Testis (tissue), 3 donors: ENCODE data around the gene ADAMTSL5. TPM values are rescaled to one million over a fixed set of nuclear protein-coding genes. Genes with fewer than 3 reads are reported as not detected.
A peak's percentile ranks its signal among the peaks of the same experiment; 100 is the strongest.
"Not testable (repeated sequence)": the region's sequence is repeated elsewhere in the genome, so short reads cannot be mapped to it uniquely, and the experiment has no call there.

Experiments used
- DNase-seq: peaks from one replicate; pipeline ENCODE4 v3.0.0-alpha.2; 2019
- H3K27ac ChIP-seq, 2 donors: fragments of 200-600 bp; sonication (generic); one replicate each; pipeline ENCODE4 v1.5.1; 2019
- H3K27me3 ChIP-seq: fragments of 200-600 bp; sonication (generic); one replicate; pipeline ENCODE4 v1.5.1; 2019
- H3K36me3 ChIP-seq: fragments of 200-600 bp; sonication (generic); one replicate; pipeline ENCODE4 v1.5.1; 2017; ENCODE audit warnings: low read depth; ENCODE audit errors: missing control alignments
- H3K4me1 ChIP-seq: fragments of 200-600 bp; sonication (generic); one replicate; pipeline ENCODE4 v1.5.1; 2019
- H3K4me3 ChIP-seq, 2 donors: fragments of 200-600 bp; sonication (generic); one replicate each; pipeline ENCODE4 v1.5.1; 2017 to 2019
- H3K9me3 ChIP-seq: fragments of 200-600 bp; sonication (generic); one replicate; pipeline ENCODE4 v1.5.1; 2017
- POLR2A ChIP-seq: fragments of 450-650 bp; IDR thresholded peaks from one replicate; pipeline ENCODE4 v1.6.1; 2017; ENCODE audit warnings: antibody characterized with exemption, mild to moderate bottlenecking, moderate library complexity
- WGBS, 2 donors: methylation state at CpG; one replicate each; pipeline ENCODE4 v1.1.5; 2018; 5-methylcytosine and 5-hydroxymethylcytosine counted together
- intact Hi-C: fragments of 100-400 bp; cut with DNase I; formaldehyde crosslinking; loops from one replicate; pipeline ENCODE4 v1.15.1; 2023; ENCODE audit warnings: low total_unique reads
- polyA plus RNA-seq: library from polyadenylated mRNA; stranded (reverse); fragments of 350-450 nt; fragmentation: Illumina TruSeq; extraction: RNeasy Lipid Tissue Mini Kit (QIAGEN cat#74804); gene quantifications from one replicate; pipeline ENCODE4 v1.2.3, GENCODE V29; 2014; ENCODE audit warnings: low read depth, low replicate concordance; ENCODE audit not compliant: insufficient read depth
- total RNA-seq, 2 donors: library from RNA; depleted of rRNA; stranded (reverse); fragments of >200 nt; gene quantifications; one replicate each; pipeline ENCODE4 v1.2.3, GENCODE V29; 2016
- TF ChIP-seq, protein P1 (sequence below), 3 experiments: fragments of 450-650 bp in 2 of 3; fragments of 200-600 bp in 1 of 3; sonication (generic) in 1 of 3; IDR thresholded peaks; one replicate each; pipeline ENCODE4 v1.5.1; 2016 to 2019; ENCODE audit warnings: antibody characterized with exemption in 3 of 3, mild to moderate bottlenecking in 2 of 3, moderate library complexity in 1 of 3

The ADAMTSL5 gene
- total and polyA plus RNA-seq, 3 donors from 2014 or later = 7.2 to 17.9 (median 10.7) TPM

DNA sequence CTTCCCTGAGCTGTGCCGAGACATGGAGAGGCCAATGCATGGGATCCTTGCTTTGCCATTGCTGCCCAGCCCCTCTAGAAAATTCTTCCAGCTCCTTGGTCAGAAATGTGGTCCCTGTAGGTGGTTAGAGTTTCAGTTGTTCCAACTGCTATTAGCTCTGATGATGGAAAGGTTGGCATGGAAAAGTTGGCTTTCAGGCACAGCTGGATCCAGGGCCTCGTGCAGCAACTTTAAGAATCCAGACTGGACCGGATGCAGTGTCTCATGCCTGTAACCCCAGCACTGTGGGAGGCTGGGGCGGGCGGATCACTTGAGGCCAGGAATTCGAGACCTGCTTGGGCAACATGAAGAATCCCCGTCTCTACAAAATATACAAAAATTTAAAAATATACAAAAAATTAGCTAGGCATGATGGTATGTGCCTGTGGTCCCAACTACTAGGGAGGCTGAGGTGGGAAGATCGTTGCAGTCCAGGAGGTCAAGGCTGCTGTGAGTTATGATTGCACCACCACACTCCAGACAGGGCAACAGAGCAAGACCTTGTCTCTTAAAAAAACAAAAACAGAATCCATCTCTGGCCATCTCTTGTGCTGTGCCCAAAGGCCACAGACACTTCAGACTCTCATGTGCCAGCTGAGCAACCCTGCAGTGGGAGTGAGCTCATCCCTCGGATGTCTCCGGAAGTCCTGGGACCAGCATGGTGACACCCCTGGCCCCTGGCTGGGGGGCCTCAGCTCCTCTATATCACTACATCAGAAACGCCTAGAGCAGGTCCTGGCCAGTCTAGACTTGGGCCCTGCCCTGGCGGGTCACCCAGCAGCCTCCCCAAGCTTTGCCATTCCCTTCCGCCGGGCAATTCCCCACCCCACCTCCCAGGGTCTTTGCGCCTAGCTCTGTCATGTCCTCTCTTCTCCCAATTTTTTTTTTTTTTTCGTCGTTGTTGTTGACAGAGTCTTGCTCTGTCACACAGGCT, 38.5 kb upstream of the ADAMTSL5 start:
- DNase-seq = no peak
- Histone ChIP-seq H3K27me3 (no peaks in the 10 kb centered on the region), H3K9me3 (no peaks in the 10 kb centered on the region), H3K4me3 (no peak overlapping the region), H3K27ac (no peak overlapping the region), H3K36me3 (no peaks in the 10 kb centered on the region), H3K4me1 (no peaks in the 10 kb centered on the region)
- WGBS, 2 donors = 84 to 85% methylated on average over 17 of the region's 17 CpGs
- TF ChIP-seq, protein P1, sequence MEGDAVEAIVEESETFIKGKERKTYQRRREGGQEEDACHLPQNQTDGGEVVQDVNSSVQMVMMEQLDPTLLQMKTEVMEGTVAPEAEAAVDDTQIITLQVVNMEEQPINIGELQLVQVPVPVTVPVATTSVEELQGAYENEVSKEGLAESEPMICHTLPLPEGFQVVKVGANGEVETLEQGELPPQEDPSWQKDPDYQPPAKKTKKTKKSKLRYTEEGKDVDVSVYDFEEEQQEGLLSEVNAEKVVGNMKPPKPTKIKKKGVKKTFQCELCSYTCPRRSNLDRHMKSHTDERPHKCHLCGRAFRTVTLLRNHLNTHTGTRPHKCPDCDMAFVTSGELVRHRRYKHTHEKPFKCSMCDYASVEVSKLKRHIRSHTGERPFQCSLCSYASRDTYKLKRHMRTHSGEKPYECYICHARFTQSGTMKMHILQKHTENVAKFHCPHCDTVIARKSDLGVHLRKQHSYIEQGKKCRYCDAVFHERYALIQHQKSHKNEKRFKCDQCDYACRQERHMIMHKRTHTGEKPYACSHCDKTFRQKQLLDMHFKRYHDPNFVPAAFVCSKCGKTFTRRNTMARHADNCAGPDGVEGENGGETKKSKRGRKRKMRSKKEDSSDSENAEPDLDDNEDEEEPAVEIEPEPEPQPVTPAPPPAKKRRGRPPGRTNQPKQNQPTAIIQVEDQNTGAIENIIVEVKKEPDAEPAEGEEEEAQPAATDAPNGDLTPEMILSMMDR (IDR thresholded peaks at IDR 0.05) = no peak
- no peak for TF ChIP-seq POLR2A
- intact Hi-C loops = no loop called here

DNA sequence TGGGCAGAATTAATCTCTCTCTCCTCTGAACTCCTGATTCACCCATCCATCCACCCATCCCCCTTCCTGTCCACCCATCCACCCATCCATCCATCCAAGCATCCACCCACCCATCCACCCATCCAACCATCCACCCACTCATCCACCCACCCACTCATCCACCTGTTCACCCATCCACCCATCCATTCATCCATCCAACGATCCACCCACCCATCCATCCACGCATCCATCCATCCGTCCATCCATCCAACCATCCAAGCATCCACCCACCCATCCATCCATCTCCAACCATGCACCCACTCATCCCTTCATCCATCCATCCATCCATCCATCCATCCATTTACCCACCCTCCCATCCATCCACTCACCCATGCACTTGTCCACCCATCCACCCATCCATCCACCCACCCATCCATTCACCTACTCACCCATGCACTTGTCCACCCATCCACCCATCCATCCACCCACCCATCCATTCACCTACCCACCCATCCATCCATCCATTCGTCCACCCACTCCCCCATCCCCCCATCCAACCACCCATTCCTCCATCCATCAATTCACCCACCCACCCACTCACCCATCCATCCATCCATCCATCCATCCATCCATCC, 36.6 kb upstream of the ADAMTSL5 start:
- Histone ChIP-seq H3K4me1 (no peaks in the 10 kb centered on the region), H3K27ac (no peak overlapping the region), H3K36me3 (no peaks in the 10 kb centered on the region), H3K4me3 (no peak overlapping the region), H3K9me3 (no peaks in the 10 kb centered on the region), H3K27me3 (no peaks in the 10 kb centered on the region)
- no peak for TF ChIP-seq POLR2A
- TF ChIP-seq, protein P1 (IDR thresholded peaks at IDR 0.05) = no peak
- WGBS, 2 donors = 83 to 89% methylated on average over 4 of the region's 4 CpGs
- DNase-seq = no peak
- intact Hi-C loops = loop anchor here (10.0 kb wide), 2 partner anchors 125 to 215 kb away; no protein-coding TSS in a partner anchor

DNA sequence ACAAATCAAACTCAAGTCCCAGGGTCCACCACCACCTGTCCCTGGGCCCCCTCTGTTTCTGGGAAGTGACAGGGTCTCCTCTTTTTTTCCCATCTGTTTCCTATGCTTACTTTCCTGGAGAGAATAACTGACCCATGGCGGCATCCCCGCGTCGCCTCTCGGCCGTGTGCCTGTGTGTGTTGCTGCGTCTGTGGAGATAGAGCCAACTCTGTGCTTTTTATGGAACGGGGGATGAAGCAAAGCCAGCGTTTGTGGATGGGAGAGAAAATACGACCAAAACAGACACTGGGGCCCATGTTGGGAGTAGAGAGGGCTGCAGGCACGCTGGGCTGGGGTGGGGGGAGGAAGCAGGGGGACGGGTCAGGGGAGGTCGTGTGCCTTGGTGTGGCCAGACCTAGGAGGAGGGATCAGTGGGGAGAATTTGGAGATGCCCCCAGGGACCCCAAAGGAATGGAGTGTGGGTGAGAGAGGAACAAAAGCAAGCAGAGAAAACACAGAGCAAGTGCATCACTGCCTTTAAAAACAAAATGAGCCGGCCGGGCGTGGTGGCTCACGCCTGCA, 27.6 kb upstream of the ADAMTSL5 start:
- Histone ChIP-seq H3K27me3 (no peaks in the 10 kb centered on the region), H3K27ac (peak overlapping the region; percentile 24 to 53), H3K36me3 (no peaks in the 10 kb centered on the region), H3K4me3 (no peak overlapping the region), H3K4me1 (peaks cover 42% of the 10 kb centered on the region), H3K9me3 (no peaks in the 10 kb centered on the region)
- intact Hi-C loops = loop anchor here (10.0 kb wide), 2 partner anchors 134 to 224 kb away; no protein-coding TSS in a partner anchor
- WGBS, 2 donors = 32 to 43% methylated on average over 17 of the region's 17 CpGs
- no peak for TF ChIP-seq POLR2A
- TF ChIP-seq, protein P1 (IDR thresholded peaks at IDR 0.05) = no peak
- DNase-seq = peak; percentile 67

DNA sequence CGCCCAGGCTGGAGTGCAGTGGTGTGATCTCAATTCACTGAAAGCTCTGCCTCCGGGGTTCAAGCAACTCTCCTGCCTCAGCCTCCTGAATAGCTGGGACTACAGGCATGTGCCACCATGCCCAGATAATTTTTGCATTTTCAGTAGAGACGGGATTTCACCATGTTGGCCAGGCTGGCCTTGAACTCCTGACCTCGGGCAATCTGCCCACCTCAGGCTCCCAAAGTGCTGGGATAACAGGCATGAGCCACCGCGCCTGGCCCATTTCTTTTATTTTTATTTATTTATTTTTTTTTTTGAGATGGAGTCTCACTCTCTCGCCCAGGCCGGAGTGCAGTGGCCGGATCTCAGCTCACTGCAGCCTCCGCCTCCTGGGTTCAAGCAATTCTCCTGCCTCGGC, 26.9 kb upstream of the ADAMTSL5 start:
- H3K27ac ChIP-seq = peak overlapping the region; percentile 45 to 53
- H3K27me3 ChIP-seq, H3K36me3 ChIP-seq, H3K9me3 ChIP-seq, DNase-seq, H3K4me3 ChIP-seq: not testable (repeated sequence)
- WGBS, 2 donors = 46 to 47% methylated on average over 9 to 11 of the region's 11 CpGs
- intact Hi-C loops = loop anchor here (10.0 kb wide), 2 partner anchors 135 to 225 kb away; no protein-coding TSS in a partner anchor
- H3K4me1 ChIP-seq = peaks cover 42% of the 10 kb centered on the region

DNA sequence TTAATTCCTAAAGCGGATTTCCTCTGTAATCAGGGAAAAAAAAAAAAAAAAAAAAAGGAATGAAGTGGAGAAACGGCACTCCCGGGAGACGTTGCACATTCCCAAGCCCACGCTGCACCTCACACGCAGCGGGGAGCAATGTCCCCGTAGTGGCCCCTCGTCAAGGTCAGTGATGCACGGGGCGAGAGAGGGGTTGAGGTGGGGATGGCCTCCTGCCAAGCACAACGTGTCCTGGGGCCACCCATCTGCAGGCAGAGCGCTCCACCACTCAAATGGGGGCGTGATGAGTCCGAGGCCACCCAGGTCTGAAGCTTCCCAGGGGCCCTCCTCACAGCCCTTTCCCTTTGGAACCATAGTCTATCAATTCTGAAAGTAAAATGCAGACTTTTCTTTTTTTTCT, 26.2 kb upstream of the ADAMTSL5 start:
- peaks cover 42% of the 10 kb centered on the region for H3K4me1 ChIP-seq
- TF ChIP-seq POLR2A = no peak
- TF ChIP-seq, protein P1 (IDR thresholded peaks at IDR 0.05) = no peak
- H3K36me3 ChIP-seq = no peaks in the 10 kb centered on the region
- H3K9me3 ChIP-seq = no peaks in the 10 kb centered on the region
- DNase-seq = peak; percentile 81
- intact Hi-C loops = no loop called here
- 21 to 24% methylated on average over 15 of the region's 15 CpGs for WGBS, 2 donors
- peak overlapping the region; percentile 45 to 50 for H3K27ac ChIP-seq
- H3K27me3 ChIP-seq = no peaks in the 10 kb centered on the region
- no peak overlapping the region for H3K4me3 ChIP-seq

DNA sequence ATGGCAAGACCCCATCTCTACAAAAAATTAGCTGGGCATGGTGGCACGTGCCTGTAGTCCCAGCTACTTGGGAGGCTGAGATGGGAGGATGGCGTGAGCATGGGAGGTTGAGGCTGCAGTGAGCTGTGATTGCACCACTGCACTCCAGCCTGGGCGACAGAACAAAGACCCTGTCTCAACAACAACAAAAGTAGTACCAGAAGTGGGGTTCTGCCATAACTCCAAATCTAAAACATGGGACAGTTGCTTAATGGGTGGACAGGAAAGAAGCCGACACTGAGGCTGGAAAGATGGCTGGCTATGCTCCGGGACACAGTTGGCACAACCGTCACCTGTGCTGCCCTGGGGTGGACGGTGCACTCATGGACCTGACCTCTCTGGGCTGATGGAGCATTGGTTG, 22.9 kb upstream of the ADAMTSL5 start:
- H3K36me3 ChIP-seq, H3K4me3 ChIP-seq, H3K9me3 ChIP-seq, DNase-seq, intact Hi-C loops, H3K27ac ChIP-seq, H3K27me3 ChIP-seq: not testable (repeated sequence)
- H3K4me1 ChIP-seq = peaks cover 22% of the 10 kb centered on the region
- WGBS, 2 donors = 89 to 93% methylated on average over 6 to 7 of the region's 7 CpGs
